GM12874 (cell line): ENCODE data around the gene RPTOR.

ENCODE experiments used
- CTCF ChIP-seq: IDR thresholded peaks from 2 replicates; pipeline ENCODE4 v1.5.1; 2011; ENCODE audit warnings: low read depth, mild to moderate bottlenecking, control low read depth, low read length, moderate library complexity; ENCODE audit not compliant: insufficient read depth

RPTOR gene

GRCh38 chr17:80921159-80921558, 376.5 kb downstream of the RPTOR start:
- TF ChIP-seq CTCF: no peak

- no peak for TF ChIP-seq CTCF
These were observed 377.3 kb downstream of the RPTOR start for GRCh38 chr17:80921741-80922579.

- no peak for TF ChIP-seq CTCF
These were observed 378.0 kb downstream of the RPTOR start for GRCh38 chr17:80922580-80923160.

GRCh38 chr17:80923211-80924110, 378.8 kb downstream of the RPTOR start:
- no peak for TF ChIP-seq CTCF

- TF ChIP-seq CTCF: no peak
These were observed 379.6 kb downstream of the RPTOR start for GRCh38 chr17:80924111-80924806.

- TF ChIP-seq CTCF: no peak
These were observed 380.4 kb downstream of the RPTOR start for GRCh38 chr17:80924807-80925610.
